Mesenchymal stem cell (in vitro differentiated cells and primary cell): ENCODE measurements around the gene IL20RA.

ENCODE experiments used
- DNase-seq: peaks from one replicate; pipeline ENCODE4 v3.0.0-alpha.2; 2013
- H2AFZ ChIP-seq: one replicate; pipeline ENCODE4 v1.6.1; 2013; ENCODE audit warnings: low read depth, mild to moderate bottlenecking, control low read depth, inconsistent platforms, low read length, moderate library complexity
- H2AK5ac ChIP-seq: 2 replicates; pipeline ENCODE4 v1.6.1; 2013; ENCODE audit warnings: low read length, moderate library complexity, mild to moderate bottlenecking, inconsistent platforms; ENCODE audit not compliant: severe bottlenecking
- H2BK120ac ChIP-seq: one replicate; pipeline ENCODE4 v1.6.1; 2013; ENCODE audit warnings: low read depth, mild to moderate bottlenecking, inconsistent platforms, low read length, moderate library complexity
- H2BK12ac ChIP-seq, 2 experiments: one replicate each; pipeline ENCODE4 v1.6.1; 2013; ENCODE audit warnings: inconsistent platforms in 2 of 2, low read length in 2 of 2, mild to moderate bottlenecking in 2 of 2, moderate library complexity in 2 of 2, control low read depth in 1 of 2
- H2BK15ac ChIP-seq: one replicate; pipeline ENCODE4 v1.6.1; 2013; ENCODE audit warnings: mild to moderate bottlenecking, low read depth, inconsistent platforms; ENCODE audit not compliant: poor library complexity, severe bottlenecking
- H2BK5ac ChIP-seq: 2 replicates; pipeline ENCODE4 v1.6.1; 2013; ENCODE audit warnings: low read depth, mild to moderate bottlenecking, low read length, control low read depth, inconsistent platforms; ENCODE audit not compliant: poor library complexity, severe bottlenecking
- H3K14ac ChIP-seq, 2 experiments: one replicate each; pipeline ENCODE4 v1.6.1; 2013; ENCODE audit warnings: inconsistent platforms in 2 of 2, low read length in 2 of 2, control low read depth in 1 of 2, mild to moderate bottlenecking in 1 of 2, moderate library complexity in 1 of 2
- H3K18ac ChIP-seq, 2 experiments: one replicate each; pipeline ENCODE4 v1.6.1; 2013; ENCODE audit warnings: inconsistent platforms in 2 of 2, low read length in 2 of 2, control low read depth in 1 of 2, low read depth in 1 of 2, mild to moderate bottlenecking in 1 of 2
- H3K23ac ChIP-seq, 2 experiments: one replicate each; pipeline ENCODE4 v1.6.1; 2013; ENCODE audit warnings: inconsistent platforms in 2 of 2, low read length in 2 of 2, mild to moderate bottlenecking in 2 of 2, moderate library complexity in 2 of 2, control low read depth in 1 of 2
- H3K27ac ChIP-seq: 2 replicates; pipeline ENCODE4 v1.5.1; 2013; ENCODE audit warnings: mild to moderate bottlenecking, moderate library complexity, low read length, control low read depth, inconsistent platforms; ENCODE audit not compliant: poor library complexity, severe bottlenecking
- H3K27me3 ChIP-seq, 2 experiments: 2 replicates each; pipeline versions ENCODE4 v1.6.1 to v1.7.0; 2013; ENCODE audit warnings: low read length in 2 of 2, mild to moderate bottlenecking in 2 of 2, moderate library complexity in 2 of 2, control low read depth in 1 of 2, inconsistent platforms in 1 of 2; ENCODE audit not compliant: control insufficient read depth in 1 of 2, insufficient read depth in 1 of 2
- H3K36me3 ChIP-seq, 2 experiments: 2 replicates each; pipeline versions ENCODE4 v1.6.1 to v1.7.0; 2013; ENCODE audit warnings: low read length in 2 of 2, control low read depth in 1 of 2, inconsistent platforms in 1 of 2, low read depth in 1 of 2, mild to moderate bottlenecking in 1 of 2; ENCODE audit not compliant: insufficient read depth in 2 of 2, control insufficient read depth in 1 of 2
- H3K4ac ChIP-seq, 2 experiments: one replicate each; pipeline ENCODE4 v1.6.1; 2013; ENCODE audit warnings: inconsistent platforms in 2 of 2, low read length in 2 of 2, mild to moderate bottlenecking in 2 of 2, moderate library complexity in 2 of 2, control low read depth in 1 of 2, low read depth in 1 of 2
- H3K4me1 ChIP-seq: 2 replicates; pipeline ENCODE4 v1.6.1; 2013; ENCODE audit warnings: low read depth, low read length, control low read depth; ENCODE audit not compliant: control insufficient read depth, insufficient read depth
- H3K4me2 ChIP-seq: 2 replicates; pipeline ENCODE4 v1.6.1; 2013; ENCODE audit warnings: low read length, mild to moderate bottlenecking, inconsistent platforms; ENCODE audit not compliant: poor library complexity, severe bottlenecking
- H3K4me3 ChIP-seq, 2 experiments: 2 replicates each; pipeline versions ENCODE4 v1.5.1 to v1.7.0; 2013; ENCODE audit warnings: low read length in 2 of 2, mild to moderate bottlenecking in 2 of 2, control low read depth in 1 of 2, low read depth in 1 of 2; ENCODE audit not compliant: insufficient read depth in 1 of 2
- H3K79me1 ChIP-seq: replicated peaks from 2 replicates; pipeline ENCODE4 v1.6.1; 2013; ENCODE audit warnings: mild to moderate bottlenecking, control low read depth, low read length, inconsistent platforms; ENCODE audit not compliant: poor library complexity, severe bottlenecking
- H3K9ac ChIP-seq: 2 replicates; pipeline ENCODE4 v1.7.0; 2013; ENCODE audit warnings: mild to moderate bottlenecking, low read length, moderate library complexity
- H3K9me3 ChIP-seq: 2 replicates; pipeline ENCODE4 v1.7.0; 2013; ENCODE audit warnings: mild to moderate bottlenecking, low read length; ENCODE audit not compliant: control insufficient read depth
- H4K8ac ChIP-seq: one replicate; pipeline ENCODE4 v1.6.1; 2013; ENCODE audit warnings: inconsistent platforms, mild to moderate bottlenecking, low read length, moderate library complexity
- H4K91ac ChIP-seq: one replicate; pipeline ENCODE4 v1.6.1; 2013; ENCODE audit warnings: mild to moderate bottlenecking, low read length, inconsistent platforms
- WGBS: methylation state at CpG from one replicate; pipeline ENCODE4 v1.1.7; 2013; ENCODE audit warnings: mixed read lengths; 5-methylcytosine and 5-hydroxymethylcytosine counted together

Gene IL20RA

GRCh38 chr6:136994782-136995181, 50.0 kb downstream of the IL20RA start:
- Histone ChIP-seq H3K4me3 (no peak overlapping the region), H3K4me1 (peaks cover 2% of the 10 kb centered on the region), H3K14ac (no peak overlapping the region), H2BK120ac (no peak overlapping the region), H3K23ac (no peak overlapping the region), H4K91ac (no peak overlapping the region), H3K4me2 (no peak overlapping the region), H3K79me1 (no peaks in the 10 kb centered on the region), H3K36me3 (no peaks in the 10 kb centered on the region), H2AFZ (no peak overlapping the region), H2BK15ac (no peak overlapping the region), H3K27me3 (peaks cover 3 to 11% of the 10 kb centered on the region in 2 experiments), H3K9me3 (no peaks in the 10 kb centered on the region), H4K8ac (no peak overlapping the region), H3K9ac (no peak overlapping the region), H3K18ac (no peak overlapping the region), H3K27ac (no peak overlapping the region), H2BK12ac (no peak overlapping the region), H2BK5ac (no peak overlapping the region), H3K4ac (no peak overlapping the region), H2AK5ac (no peak overlapping the region)
- WGBS: 94% methylated on average over 2 of the region's 5 CpGs
- no peak for DNase-seq

GRCh38 chr6:136992113-136992512, 52.7 kb downstream of the IL20RA start:
- no peak overlapping the region for H3K18ac ChIP-seq
- H2BK12ac ChIP-seq: no peak overlapping the region
- H4K8ac ChIP-seq: no peak overlapping the region
- H3K27me3 ChIP-seq: peaks cover 23 to 35% of the 10 kb centered on the region in 2 experiments
- no peak overlapping the region for H2BK120ac ChIP-seq
- no peak overlapping the region for H3K27ac ChIP-seq
- H3K4me1 ChIP-seq: peaks cover 6% of the 10 kb centered on the region
- H2BK5ac ChIP-seq: no peak overlapping the region
- H4K91ac ChIP-seq: no peak overlapping the region
- H3K14ac ChIP-seq: no peak overlapping the region
- H3K4me2 ChIP-seq: no peak overlapping the region
- no peak for DNase-seq
- no peak overlapping the region for H2AK5ac ChIP-seq
- no peak overlapping the region for H3K4me3 ChIP-seq
- no peaks in the 10 kb centered on the region for H3K36me3 ChIP-seq
- 0% methylated on average over 1 of the region's 3 CpGs for WGBS
- H3K9me3 ChIP-seq: no peaks in the 10 kb centered on the region
- no peak overlapping the region for H3K9ac ChIP-seq
- H3K4ac ChIP-seq: no peak overlapping the region
- no peak overlapping the region for H2BK15ac ChIP-seq
- no peaks in the 10 kb centered on the region for H3K79me1 ChIP-seq
- H3K23ac ChIP-seq: no peak overlapping the region
- H2AFZ ChIP-seq: no peak overlapping the region

GRCh38 chr6:136991646-136992045, 53.1 kb downstream of the IL20RA start:
- no peak for DNase-seq
- Histone ChIP-seq H4K91ac (no peak overlapping the region), H4K8ac (no peak overlapping the region), H3K18ac (no peak overlapping the region), H2BK12ac (no peak overlapping the region), H2AK5ac (no peak overlapping the region), H3K9me3 (no peaks in the 10 kb centered on the region), H3K14ac (no peak overlapping the region), H2BK15ac (no peak overlapping the region), H3K4me1 (peaks cover 6% of the 10 kb centered on the region), H3K27me3 (peaks cover 23 to 35% of the 10 kb centered on the region in 2 experiments), H3K79me1 (no peaks in the 10 kb centered on the region), H3K36me3 (no peaks in the 10 kb centered on the region), H3K9ac (no peak overlapping the region), H2AFZ (no peak overlapping the region), H3K27ac (no peak overlapping the region), H2BK5ac (no peak overlapping the region), H3K4me2 (no peak overlapping the region), H2BK120ac (no peak overlapping the region), H3K4ac (no peak overlapping the region), H3K4me3 (no peak overlapping the region), H3K23ac (no peak overlapping the region)

- no peak overlapping the region for H4K8ac ChIP-seq
- no peaks in the 10 kb centered on the region for H3K36me3 ChIP-seq
- 66% methylated on average over 2 of the region's 3 CpGs for WGBS
- H2AFZ ChIP-seq: no peak overlapping the region
- peaks cover 6% of the 10 kb centered on the region for H3K4me1 ChIP-seq
- H2BK5ac ChIP-seq: no peak overlapping the region
- H3K9me3 ChIP-seq: no peaks in the 10 kb centered on the region
- no peak overlapping the region for H3K9ac ChIP-seq
- H3K27me3 ChIP-seq: peaks cover 23 to 40% of the 10 kb centered on the region in 2 experiments
- no peak overlapping the region for H2BK120ac ChIP-seq
- no peak overlapping the region for H3K14ac ChIP-seq
- no peak overlapping the region for H3K4ac ChIP-seq
- no peak overlapping the region for H3K23ac ChIP-seq
- no peak for DNase-seq
- H2AK5ac ChIP-seq: no peak overlapping the region
- H4K91ac ChIP-seq: no peak overlapping the region
- no peaks in the 10 kb centered on the region for H3K79me1 ChIP-seq
- H3K18ac ChIP-seq: no peak overlapping the region
- no peak overlapping the region for H3K4me3 ChIP-seq
- H3K4me2 ChIP-seq: no peak overlapping the region
- no peak overlapping the region for H3K27ac ChIP-seq
- no peak overlapping the region for H2BK15ac ChIP-seq
- no peak overlapping the region for H2BK12ac ChIP-seq
Measured at GRCh38 chr6:136990754-136991153, 54.0 kb downstream of the IL20RA start.
